ENCODE results near the gene HERC3.

- TF ChIP-seq POLR2AphosphoS5 (IDR thresholded peaks at IDR 0.05; ENCODE audit: insufficient read depth, low read depth, low read length) (no peak), CTCF (IDR thresholded peaks at IDR 0.05; ENCODE audit: extremely low read depth in 1 of 2, insufficient read depth in 1 of 2, low read depth in 1 of 2, low read length in 2 of 2) (no peak), JUN (IDR thresholded peaks at IDR 0.05; ENCODE audit: borderline replicate concordance, insufficient read depth, insufficient read length, low read depth) (no peak), GATA2 (IDR thresholded peaks at IDR 0.05; ENCODE audit: insufficient read depth, insufficient read length, low read depth, low read length) (no peak), EZH2 (IDR thresholded peaks at IDR 0.05; ENCODE audit: borderline replicate concordance, low read depth, low read length, severe bottlenecking) (no peak)
Measured at GRCh38 chr4:88730811-88731210, 138.5 kb downstream of the HERC3 start.

Data from endothelial cell of umbilical vein (primary cell).